A673 (cell line): ENCODE results near the gene PDLIM5. TPM values are rescaled to one million over a fixed set of nuclear protein-coding genes. Genes with fewer than 3 reads are reported as not detected.

Experiments used
- BruUV-seq: library from RNA; stranded (reverse); fragments of 400-500 nt; replicated peaks from 2 replicates; lab custom pipeline; 2021; lab: Mats Ljungman, UMichigan
- CTCF ChIA-PET: fragments of 300-600 bp; sonication (Branson Sonifier 250); formaldehyde crosslinking; loops from one replicate; lab custom pipeline; 2022; ENCODE audit warnings: antibody characterized with exemption; lab: Charles Lee
- POLR2A ChIA-PET: fragments of 300-600 bp; sonication (Branson Sonifier 250); formaldehyde crosslinking; loops from one replicate; lab custom pipeline; 2022; ENCODE audit warnings: antibody characterized with exemption; ENCODE audit not compliant: low non-redundant PET; lab: Charles Lee
- DNase-seq: peaks from one replicate; pipeline ENCODE4 v3.0.0-alpha.2; 2015; ENCODE audit warnings: low spot score
- H3K27ac ChIP-seq: fragments of 200-600 bp; sonication (generic); 2 replicates; pipeline ENCODE4 v1.5.1; 2016; ENCODE audit warnings: mixed run types, low read depth, mild to moderate bottlenecking, mixed read lengths, antibody characterized with exemption, low read length; ENCODE audit not compliant: poor library complexity, severe bottlenecking
- H3K27me3 ChIP-seq: fragments of 200-600 bp; sonication (generic); replicated peaks from 2 replicates; pipeline ENCODE4 v1.6.1; 2017; ENCODE audit warnings: mixed run types, low read depth, mild to moderate bottlenecking, mixed read lengths, antibody characterized with exemption, low read length; ENCODE audit not compliant: insufficient read depth, poor library complexity
- H3K36me3 ChIP-seq: fragments of 200-600 bp; sonication (generic); 2 replicates; pipeline ENCODE4 v1.6.1; 2016; ENCODE audit warnings: mixed run types, mild to moderate bottlenecking, mixed read lengths, antibody characterized with exemption, low read length; ENCODE audit not compliant: insufficient read depth, poor library complexity, severe bottlenecking
- H3K4me1 ChIP-seq: fragments of 200-600 bp; sonication (generic); 2 replicates; pipeline ENCODE4 v1.6.1; 2017; ENCODE audit warnings: mixed run types, mild to moderate bottlenecking, mixed read lengths, antibody characterized with exemption, low read length; ENCODE audit not compliant: insufficient read depth, poor library complexity, severe bottlenecking
- H3K4me3 ChIP-seq: fragments of 200-600 bp; sonication (generic); 2 replicates; pipeline ENCODE4 v1.5.1; 2016; ENCODE audit warnings: low read depth, mixed run types, mild to moderate bottlenecking, mixed read lengths, low read length; ENCODE audit not compliant: poor library complexity, severe bottlenecking
- H3K9me3 ChIP-seq: fragments of 200-600 bp; sonication (generic); 2 replicates; pipeline ENCODE4 v1.6.1; 2016; ENCODE audit warnings: mixed run types, low read depth, mild to moderate bottlenecking, mixed read lengths, antibody characterized with exemption, low read length; ENCODE audit not compliant: poor library complexity, severe bottlenecking
- CTCF ChIP-seq: fragments of 300-800, 200-600 bp; sonication (generic); conservative IDR thresholded peaks from 2 replicates; pipeline ENCODE4 v1.5.1; 2017; ENCODE audit warnings: low read depth, mild to moderate bottlenecking, antibody characterized with exemption, low read length, moderate library complexity, mixed read lengths
- EZH2 ChIP-seq: fragments of 200-600 bp; sonication (generic); IDR thresholded peaks from 2 replicates; pipeline ENCODE4 v1.6.1; 2017; ENCODE audit warnings: borderline replicate concordance, low read depth, mild to moderate bottlenecking, mixed read lengths, antibody characterized with exemption, low read length; ENCODE audit not compliant: poor library complexity, severe bottlenecking
- intact Hi-C: fragments of 100-400 bp; cut with micrococcal nuclease; formaldehyde crosslinking; loops from one replicate; pipeline ENCODE4 v1.10.0; 2022; ENCODE audit not compliant: unreplicated experiment
- total RNA-seq: library from RNA; stranded (reverse); gene quantifications from 2 replicates; pipeline ENCODE4 v1.2.3, GENCODE V29; 2021

PDLIM5 gene
- total RNA-seq, 1 experiment from 2014 or later: 174 TPM

- POLR2A ChIA-PET: no interaction called here
- no TSS peak for BruUV-seq
- Histone ChIP-seq H3K4me1 (peaks cover 34% of the 10 kb centered on the region), H3K36me3 (peaks cover 31% of the 10 kb centered on the region), H3K27ac (no peak overlapping the region), H3K4me3 (no peak overlapping the region), H3K27me3 (no peaks in the 10 kb centered on the region), H3K9me3 (no peaks in the 10 kb centered on the region)
- intact Hi-C loops: no loop called here
- CTCF ChIA-PET: no interaction called here
- no peak for TF ChIP-seq CTCF
- no peak for TF ChIP-seq EZH2
- no peak for DNase-seq
Observed at GRCh38 chr4:94639298-94639697, 187.6 kb downstream of the PDLIM5 start.

GRCh38 chr4:94640151-94640550 lies 188.4 kb downstream of the PDLIM5 start:
- CTCF ChIA-PET: no interaction called here
- BruUV-seq: no TSS peak
- peaks cover 31% of the 10 kb centered on the region for H3K36me3 ChIP-seq
- peaks cover 26% of the 10 kb centered on the region for H3K4me1 ChIP-seq
- H3K27me3 ChIP-seq: no peaks in the 10 kb centered on the region
- no peak for TF ChIP-seq EZH2
- no peak for TF ChIP-seq CTCF
- POLR2A ChIA-PET: no interaction called here
- H3K27ac ChIP-seq: no peak overlapping the region
- no peaks in the 10 kb centered on the region for H3K9me3 ChIP-seq
- H3K4me3 ChIP-seq: no peak overlapping the region
- DNase-seq: no peak
- intact Hi-C loops: no loop called here

GRCh38 chr4:94641702-94642560 lies 190.2 kb downstream of the PDLIM5 start:
- Histone ChIP-seq H3K27ac (no peak overlapping the region), H3K27me3 (no peaks in the 10 kb centered on the region), H3K36me3 (peaks cover 42% of the 10 kb centered on the region), H3K4me1 (peaks cover 16% of the 10 kb centered on the region), H3K9me3 (no peaks in the 10 kb centered on the region), H3K4me3 (no peak overlapping the region)
- no TSS peak for BruUV-seq
- ChIA-PET POLR2A (no interaction called here), CTCF (no interaction called here)
- intact Hi-C loops: no loop called here
- no peak for TF ChIP-seq EZH2
- no peak for TF ChIP-seq CTCF
- no peak for DNase-seq
